Breast epithelium (tissue), 4 donors: ENCODE results near the gene RPL37. TPM values are rescaled to one million over a fixed set of nuclear protein-coding genes. Genes with fewer than 3 reads are reported as not detected.
"Not testable (repeated sequence)": the region's sequence is repeated elsewhere in the genome, so short reads cannot be mapped to it uniquely, and the experiment has no call there.

Source experiments
- DNase-seq, 2 donors: peaks; one replicate each; pipeline ENCODE4 v3.0.0-alpha.2; 2019; ENCODE audit warnings: low spot score in 2 of 2
- H3K27ac ChIP-seq, 2 donors: fragments of 200-600 bp; sonication (generic) in 1 of 2; one replicate each; pipeline ENCODE4 v1.5.1; 2016 to 2019; ENCODE audit warnings: mild to moderate bottlenecking in 1 of 2
- H3K27me3 ChIP-seq, 2 donors: fragments of 200-600 bp; sonication (generic) in 1 of 2; one replicate each; pipeline versions ENCODE4 v1.5.1 to v1.6.0; 2017 to 2019; ENCODE audit warnings: control low read depth in 1 of 2, mild to moderate bottlenecking in 1 of 2
- H3K36me3 ChIP-seq: fragments of 200-600 bp; one replicate; pipeline ENCODE4 v1.5.1; 2019
- H3K4me1 ChIP-seq, 2 donors: fragments of 200-600 bp; sonication (generic); one replicate each; pipeline ENCODE4 v1.5.1; 2016 to 2019; ENCODE audit warnings: control low read depth in 1 of 2
- H3K4me3 ChIP-seq, 3 donors: fragments of 200-600 bp; sonication (generic); 1 replicate in 2 of 3; 2 replicates in 1 of 3; pipeline ENCODE4 v1.5.1; 2016 to 2019; ENCODE audit warnings: mild to moderate bottlenecking in 3 of 3, moderate library complexity in 2 of 3
- H3K9me3 ChIP-seq, 2 donors: fragments of 200-600 bp; sonication (generic) in 1 of 2; one replicate each; pipeline ENCODE4 v1.5.1; 2016 to 2019; ENCODE audit warnings: control low read depth in 1 of 2
- POLR2A ChIP-seq: fragments of 450-650 bp; IDR thresholded peaks from one replicate; pipeline ENCODE4 v1.6.1; 2016; ENCODE audit warnings: antibody characterized with exemption, mild to moderate bottlenecking, moderate library complexity
- POLR2AphosphoS5 ChIP-seq, 3 donors: sonication (generic); formaldehyde crosslinking; IDR thresholded peaks; one replicate each; pipeline ENCODE4 v1.6.1; 2017; ENCODE audit warnings: antibody characterized with exemption in 3 of 3
- intact Hi-C: fragments of 100-400 bp; cut with DNase I; formaldehyde crosslinking; loops from one replicate; pipeline ENCODE4 v1.15.1; 2023; ENCODE audit warnings: low total_unique reads
- total RNA-seq, 3 donors: library from RNA; depleted of rRNA; stranded (reverse); fragments of >200 nt; gene quantifications; one replicate each; pipeline ENCODE4 v1.1.0, GENCODE V29; 2016
- TF ChIP-seq, protein P1 (sequence below), 3 donors: fragments of 450-650 bp; IDR thresholded peaks; one replicate each; pipeline ENCODE4 v1.5.1; 2016 to 2017; ENCODE audit warnings: antibody characterized with exemption in 3 of 3, mild to moderate bottlenecking in 3 of 3, moderate library complexity in 3 of 3

Gene RPL37
- total RNA-seq, 3 donors from 2014 or later, result 165 to 341 (median 206) TPM

DNA sequence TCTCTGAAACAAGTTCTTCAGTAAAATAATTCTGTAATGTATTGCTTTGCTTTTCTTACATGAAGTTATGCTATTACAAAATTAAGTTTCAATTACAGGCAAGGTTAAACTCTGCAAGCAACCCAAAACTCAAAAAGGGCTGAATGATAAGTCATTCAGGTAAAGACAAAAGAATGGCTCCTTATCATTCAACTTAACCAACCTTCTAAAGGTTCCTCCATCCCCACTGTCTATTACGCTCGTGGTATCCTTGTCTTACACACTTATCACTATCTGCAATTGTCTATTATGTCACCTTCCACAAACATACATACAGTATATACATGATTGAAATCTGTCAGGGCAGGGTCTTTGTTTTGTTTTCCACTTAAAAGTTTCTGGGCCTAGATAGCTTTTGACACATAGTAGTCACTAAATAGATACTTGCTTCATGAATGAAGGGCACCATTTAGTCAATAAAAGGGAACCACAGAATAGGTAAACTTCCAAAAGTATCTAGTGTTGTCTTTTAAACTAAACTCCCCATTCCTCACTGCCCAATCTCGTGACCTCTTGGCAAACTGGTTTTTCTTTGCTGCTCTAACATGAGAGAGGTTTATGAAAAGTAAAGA lies 6.9 kb downstream of the RPL37 start:
- no peak overlapping the region for H3K27ac ChIP-seq
- no peak overlapping the region for H3K4me3 ChIP-seq
- H3K27me3 ChIP-seq, result no peaks in the 10 kb centered on the region
- H3K4me1 ChIP-seq, result peaks cover 0 to 3% of the 10 kb centered on the region in 2 donors
- TF ChIP-seq, protein P1, sequence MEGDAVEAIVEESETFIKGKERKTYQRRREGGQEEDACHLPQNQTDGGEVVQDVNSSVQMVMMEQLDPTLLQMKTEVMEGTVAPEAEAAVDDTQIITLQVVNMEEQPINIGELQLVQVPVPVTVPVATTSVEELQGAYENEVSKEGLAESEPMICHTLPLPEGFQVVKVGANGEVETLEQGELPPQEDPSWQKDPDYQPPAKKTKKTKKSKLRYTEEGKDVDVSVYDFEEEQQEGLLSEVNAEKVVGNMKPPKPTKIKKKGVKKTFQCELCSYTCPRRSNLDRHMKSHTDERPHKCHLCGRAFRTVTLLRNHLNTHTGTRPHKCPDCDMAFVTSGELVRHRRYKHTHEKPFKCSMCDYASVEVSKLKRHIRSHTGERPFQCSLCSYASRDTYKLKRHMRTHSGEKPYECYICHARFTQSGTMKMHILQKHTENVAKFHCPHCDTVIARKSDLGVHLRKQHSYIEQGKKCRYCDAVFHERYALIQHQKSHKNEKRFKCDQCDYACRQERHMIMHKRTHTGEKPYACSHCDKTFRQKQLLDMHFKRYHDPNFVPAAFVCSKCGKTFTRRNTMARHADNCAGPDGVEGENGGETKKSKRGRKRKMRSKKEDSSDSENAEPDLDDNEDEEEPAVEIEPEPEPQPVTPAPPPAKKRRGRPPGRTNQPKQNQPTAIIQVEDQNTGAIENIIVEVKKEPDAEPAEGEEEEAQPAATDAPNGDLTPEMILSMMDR (IDR thresholded peaks at IDR 0.05), result no peak
- TF ChIP-seq POLR2AphosphoS5 (IDR thresholded peaks at IDR 0.05) (no peak), POLR2A (no peak)
- intact Hi-C loops, result loop anchor here (2.0 kb wide), 1 partner anchor 35 kb away; no protein-coding TSS in a partner anchor
- peaks cover 4% of the 10 kb centered on the region for H3K36me3 ChIP-seq
- H3K9me3 ChIP-seq, result no peaks in the 10 kb centered on the region
- DNase-seq, result no peak

DNA sequence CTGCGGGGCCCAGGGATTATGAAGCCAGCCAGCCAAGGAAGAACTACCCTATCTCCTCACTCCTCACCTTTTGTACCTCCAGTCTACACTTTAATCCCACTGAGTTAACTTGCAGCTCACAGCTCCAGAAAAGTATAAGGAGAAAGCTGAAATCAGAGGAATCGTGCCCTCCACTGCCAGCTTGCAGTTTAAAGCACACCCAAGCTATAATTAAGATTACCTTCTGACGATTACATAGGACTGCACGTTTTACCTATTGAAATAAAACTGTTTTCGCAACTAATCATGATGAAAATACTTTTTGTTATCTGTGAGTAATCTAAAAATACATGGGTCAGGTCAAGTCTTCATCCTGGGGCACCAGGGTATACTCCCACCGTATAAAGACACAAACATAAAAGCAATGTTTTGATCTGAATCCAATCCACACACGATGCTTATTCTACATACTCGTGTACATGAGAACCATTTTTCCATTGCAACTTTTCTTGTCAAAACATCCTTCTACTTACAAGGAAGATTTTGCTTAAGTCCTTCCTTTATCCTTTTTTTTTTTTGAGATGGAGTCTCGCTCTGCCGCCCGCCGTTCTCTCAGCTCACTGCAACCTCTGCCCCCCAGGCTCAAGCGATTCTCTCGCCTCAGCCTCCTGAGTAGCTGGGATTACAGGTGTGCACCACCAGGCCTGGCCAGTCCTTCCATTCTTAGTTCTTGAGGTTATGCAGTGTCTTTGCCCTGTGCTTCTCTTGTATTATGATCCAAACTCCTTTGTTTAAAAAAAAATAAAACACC lies 7.6 kb downstream of the RPL37 start:
- H3K4me3 ChIP-seq, result no peak overlapping the region
- no peak for TF ChIP-seq POLR2A
- TF ChIP-seq, protein P1 (IDR thresholded peaks at IDR 0.05), result no peak
- no peak for TF ChIP-seq POLR2AphosphoS5 (IDR thresholded peaks at IDR 0.05)
- DNase-seq, result no peak
- no peak overlapping the region for H3K27ac ChIP-seq
- no peaks in the 10 kb centered on the region for H3K9me3 ChIP-seq
- peaks cover 4% of the 10 kb centered on the region for H3K36me3 ChIP-seq
- H3K27me3 ChIP-seq, result no peaks in the 10 kb centered on the region
- intact Hi-C loops, result no loop called here
- no peaks in the 10 kb centered on the region for H3K4me1 ChIP-seq

DNA sequence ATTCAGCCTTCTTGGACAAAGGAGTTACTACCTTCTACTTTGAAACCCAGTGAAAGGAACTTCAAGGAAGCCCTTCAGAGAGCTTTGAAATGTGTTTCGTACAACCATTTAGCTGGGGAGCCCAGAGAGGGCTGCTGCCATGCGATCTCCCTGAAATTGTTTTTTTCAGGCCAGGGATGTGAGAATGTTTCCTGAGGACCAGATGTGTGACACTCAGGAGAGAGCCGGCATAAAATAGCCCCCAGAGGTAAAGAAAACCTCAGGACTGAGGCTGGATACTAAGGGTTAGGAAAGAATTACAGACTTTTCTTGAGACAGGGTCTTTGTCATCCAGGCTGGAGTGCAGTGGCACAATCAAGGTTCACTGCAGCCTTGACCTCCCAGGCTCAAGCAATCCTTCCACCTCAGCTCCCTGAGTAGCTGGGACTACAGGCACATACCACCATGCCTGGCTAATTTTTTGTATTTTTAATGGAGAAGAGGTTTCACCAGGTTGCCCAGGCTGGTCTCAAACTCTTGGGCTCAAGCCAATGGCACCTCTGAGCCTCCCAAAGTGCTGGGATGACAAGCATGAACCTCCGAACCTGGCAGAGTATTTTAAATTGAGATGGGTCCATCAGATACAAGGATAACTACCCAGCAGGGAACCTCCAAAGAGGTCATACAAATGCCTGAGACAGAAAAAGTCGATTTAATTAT lies 8.4 kb downstream of the RPL37 start:
- H3K27me3 ChIP-seq, result no peaks in the 10 kb centered on the region
- intact Hi-C loops, result no loop called here
- H3K36me3 ChIP-seq, result peaks cover 4% of the 10 kb centered on the region
- no peaks in the 10 kb centered on the region for H3K9me3 ChIP-seq
- no peaks in the 10 kb centered on the region for H3K4me1 ChIP-seq
- no peak for DNase-seq
- H3K27ac ChIP-seq, result no peak overlapping the region
- H3K4me3 ChIP-seq, result no peak overlapping the region
- TF ChIP-seq POLR2A (no peak), POLR2AphosphoS5 (IDR thresholded peaks at IDR 0.05) (no peak)
- TF ChIP-seq, protein P1 (IDR thresholded peaks at IDR 0.05), result no peak

DNA sequence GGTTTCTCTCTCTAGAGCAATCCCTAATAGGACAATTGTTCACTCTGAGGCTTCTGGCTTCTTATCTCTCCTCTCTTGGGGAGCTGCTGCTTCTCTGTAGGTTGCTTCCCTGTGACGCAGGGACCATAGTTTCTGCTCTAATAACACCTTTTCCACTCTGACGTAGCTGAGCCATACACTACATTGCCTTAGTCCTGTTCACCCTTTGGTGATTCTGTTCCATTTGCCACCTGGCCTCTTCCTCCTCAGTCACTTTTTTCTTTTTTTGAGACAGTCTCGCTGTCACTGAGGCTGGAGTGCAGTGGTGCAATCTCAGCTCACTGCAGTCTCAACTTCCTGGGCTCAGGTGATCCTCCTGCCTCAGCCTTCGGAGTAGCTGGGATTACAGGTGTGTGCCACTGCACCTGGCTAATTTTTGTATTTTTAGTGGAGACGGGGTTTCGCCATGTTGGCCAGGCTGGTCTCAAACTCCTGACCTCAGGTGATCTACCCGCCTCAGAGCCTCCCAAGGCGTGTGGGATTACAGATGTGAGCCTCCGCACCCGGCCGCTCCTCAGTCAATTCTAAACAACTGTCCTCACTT lies 9.5 kb downstream of the RPL37 start:
- H3K27ac ChIP-seq, H3K9me3 ChIP-seq, DNase-seq, H3K4me1 ChIP-seq, H3K4me3 ChIP-seq, intact Hi-C loops, H3K27me3 ChIP-seq, H3K36me3 ChIP-seq: not testable (repeated sequence)

DNA sequence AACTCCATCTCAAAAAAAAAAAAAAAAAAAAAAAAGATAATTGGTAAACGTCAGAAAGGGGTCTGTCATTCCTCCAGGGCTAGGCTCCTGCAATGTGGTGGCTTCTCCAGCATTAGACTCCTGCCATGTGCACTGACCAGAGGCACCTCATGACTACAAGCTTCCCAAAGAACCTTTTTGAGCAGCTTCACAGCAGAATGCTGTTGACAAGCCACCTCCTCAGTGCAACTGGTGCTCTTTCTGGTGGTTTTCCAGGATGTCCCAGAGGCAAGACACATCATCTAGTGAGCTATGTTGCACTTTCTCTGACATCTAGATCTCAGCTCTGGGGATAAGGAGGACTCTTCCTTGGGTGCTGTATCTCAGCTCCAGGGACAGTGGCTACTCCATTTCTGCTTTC lies 11.6 kb downstream of the RPL37 start:
- H3K9me3 ChIP-seq, result no peaks in the 10 kb centered on the region
- H3K36me3 ChIP-seq, result peaks cover 2% of the 10 kb centered on the region
- intact Hi-C loops, result no loop called here
- no peak for TF ChIP-seq POLR2A
- TF ChIP-seq POLR2AphosphoS5 (IDR thresholded peaks at IDR 0.05), result no peak
- TF ChIP-seq, protein P1 (IDR thresholded peaks at IDR 0.05), result no peak
- H3K4me1 ChIP-seq, result no peaks in the 10 kb centered on the region
- no peak overlapping the region for H3K4me3 ChIP-seq
- no peak overlapping the region for H3K27ac ChIP-seq
- DNase-seq, result no peak
- no peaks in the 10 kb centered on the region for H3K27me3 ChIP-seq
